Endothelial cell of umbilical vein (primary cell): Measurements from ENCODE around the gene SLC5A11. TPM values are rescaled to one million over a fixed set of nuclear protein-coding genes. Genes with fewer than 3 reads are reported as not detected.

ENCODE experiments used
- BruUV-seq: library from RNA; stranded (reverse); fragments of 400-500 nt; replicated peaks from 2 replicates; lab custom pipeline; 2021; lab: Mats Ljungman, UMichigan
- CTCF ChIA-PET: fragments of 300-600, 350-600 bp; sonication (Branson Sonifier 250); formaldehyde crosslinking; loops from one replicate; lab custom pipeline; 2021; ENCODE audit warnings: antibody characterized with exemption, inconsistent platforms; lab: Charles Lee
- POLR2A ChIA-PET: fragments of 300-600, 350-600 bp; sonication (Branson Sonifier 250); formaldehyde crosslinking; loops from one replicate; lab custom pipeline; 2021; ENCODE audit warnings: antibody characterized with exemption, inconsistent platforms; lab: Charles Lee
- DNase-seq: peaks from one replicate; pipeline ENCODE4 v3.0.0-alpha.2; 2011; ENCODE audit warnings: low read depth, low spot score
- FAIRE-seq: peaks from 2 replicates; lab custom pipeline; 2011; peaks lifted over from hg19 to GRCh38; lab: Jason Lieb, UNC
- H2AFZ ChIP-seq: 2 replicates; pipeline ENCODE4 v1.6.0; 2012; ENCODE audit warnings: low read depth, low read length, control low read depth, inconsistent platforms
- H3K27ac ChIP-seq: 2 replicates; pipeline ENCODE4 v1.5.1; 2011; ENCODE audit warnings: low read depth, mild to moderate bottlenecking, control low read depth, low read length, moderate library complexity; ENCODE audit not compliant: insufficient read depth
- H3K27me3 ChIP-seq, 2 experiments: 2 replicates each; pipeline versions ENCODE4 v1.6.0 to v1.6.1; 2011; ENCODE audit warnings: low read length in 2 of 2, mixed read lengths in 1 of 2; ENCODE audit not compliant: control insufficient read depth in 2 of 2, insufficient read depth in 2 of 2
- H3K36me3 ChIP-seq, 2 experiments: 2 replicates in 1 of 2; 3 replicates in 1 of 2; pipeline ENCODE4 v1.5.1; 2011; ENCODE audit warnings: low read length in 2 of 2, mild to moderate bottlenecking in 1 of 2, moderate library complexity in 1 of 2; ENCODE audit not compliant: control insufficient read depth in 2 of 2, insufficient read depth in 2 of 2; ENCODE audit errors: extremely low read depth in 1 of 2
- H3K4me1 ChIP-seq: 3 replicates; pipeline ENCODE4 v1.5.1; 2011; ENCODE audit warnings: mild to moderate bottlenecking, low read length; ENCODE audit not compliant: control insufficient read depth, insufficient read depth; ENCODE audit errors: extremely low read depth
- H3K4me2 ChIP-seq: 2 replicates; pipeline ENCODE4 v1.6.1; 2011; ENCODE audit warnings: low read length, control low read depth, mixed read lengths; ENCODE audit not compliant: insufficient read depth
- H3K4me3 ChIP-seq, 3 experiments: fragments of 200-600 bp in 1 of 3; sonication (generic), shearing (Covaris generic) in 1 of 3; replicated peaks in 1 of 3; 2 replicates each; pipeline ENCODE4 v1.5.1; 2011 to 2016; ENCODE audit warnings: control low read depth in 3 of 3, low read length in 3 of 3, mild to moderate bottlenecking in 2 of 3, inconsistent platforms in 1 of 3, low read depth in 1 of 3, moderate library complexity in 1 of 3; ENCODE audit not compliant: insufficient read depth in 1 of 3
- H3K79me2 ChIP-seq: 2 replicates; pipeline ENCODE4 v1.6.0; 2012; ENCODE audit warnings: low read length, inconsistent platforms; ENCODE audit not compliant: control insufficient read depth, insufficient read depth
- H3K9ac ChIP-seq: replicated peaks from 2 replicates; pipeline ENCODE3; 2011; ENCODE audit warnings: low read length, control low read depth; ENCODE audit not compliant: insufficient read depth; ENCODE audit errors: extremely low read depth
- H3K9me1 ChIP-seq: replicated peaks from 3 replicates; pipeline ENCODE4 v1.6.0; 2011; ENCODE audit warnings: mild to moderate bottlenecking, low read length; ENCODE audit not compliant: control insufficient read depth, insufficient read depth; ENCODE audit errors: extremely low read depth
- H3K9me3 ChIP-seq: replicated peaks from 2 replicates; pipeline ENCODE4 v1.5.1; 2012; ENCODE audit warnings: low read length, inconsistent platforms; ENCODE audit not compliant: control insufficient read depth, insufficient read depth
- H4K20me1 ChIP-seq: replicated peaks from 2 replicates; pipeline ENCODE3; 2011; ENCODE audit warnings: mild to moderate bottlenecking, low read length; ENCODE audit not compliant: control insufficient read depth, insufficient read depth; ENCODE audit errors: extremely low read depth
- CTCF ChIP-seq, 2 donors: IDR thresholded peaks; 1 replicate in 1 of 2; 2 replicates in 1 of 2; pipeline ENCODE4 v1.5.1; 2011; ENCODE audit warnings: low read length in 2 of 2, mild to moderate bottlenecking in 2 of 2, moderate library complexity in 2 of 2, control low read depth in 1 of 2, inconsistent platforms in 1 of 2, low read depth in 1 of 2; ENCODE audit not compliant: insufficient read depth in 1 of 2; ENCODE audit errors: extremely low read depth in 1 of 2
- EZH2 ChIP-seq: IDR thresholded peaks from 2 replicates; pipeline ENCODE4 v1.6.1; 2012; ENCODE audit warnings: borderline replicate concordance, low read depth, mild to moderate bottlenecking, moderate library complexity, low read length, inconsistent platforms; ENCODE audit not compliant: severe bottlenecking
- FOS ChIP-seq: IDR thresholded peaks from 2 replicates; pipeline ENCODE4 v1.6.1; 2011; ENCODE audit warnings: mild to moderate bottlenecking, low read length, moderate library complexity, borderline replicate concordance; ENCODE audit not compliant: insufficient read depth
- JUN ChIP-seq: IDR thresholded peaks from 2 replicates; pipeline ENCODE4 v1.6.1; 2011; ENCODE audit warnings: borderline replicate concordance, low read depth; ENCODE audit not compliant: insufficient read length, insufficient read depth
- MYC ChIP-seq: IDR thresholded peaks from one replicate; pipeline ENCODE4 v1.6.1; 2011; ENCODE audit warnings: mild to moderate bottlenecking, low read depth, low read length
- POLR2A ChIP-seq: IDR thresholded peaks from 2 replicates; pipeline ENCODE4 v1.6.1; 2012; ENCODE audit warnings: low read depth, mild to moderate bottlenecking, control low read depth, low read length
- POLR2AphosphoS5 ChIP-seq: IDR thresholded peaks from 2 replicates; pipeline ENCODE4 v1.6.1; 2012; ENCODE audit warnings: low read depth, mild to moderate bottlenecking, control low read depth, low read length, moderate library complexity; ENCODE audit not compliant: insufficient read depth
- dilution Hi-C: fragments of 300-500 bp; cut with MboI; formaldehyde crosslinking; loops from one replicate; pipeline ENCODE4 v1.15.0; 2019; ENCODE audit warnings: low sequenced_read_pairs; ENCODE audit not compliant: extremely low pct_ligation_motif_present
- intact Hi-C: fragments of 100-400 bp; cut with micrococcal nuclease; formaldehyde crosslinking; loops from one replicate; pipeline ENCODE4 v1.10.0; 2022
- polyA plus RNA-seq, 4 experiments: library from polyadenylated mRNA; depleted of rRNA in 3 of 4; stranded (reverse) in 3 of 4; unstranded in 1 of 4; fragments of >200 nt; gene quantifications; 2 replicates each; pipeline versions ENCODE4 v1.2.1 to v1.2.3, GENCODE V29; 2011 to 2012; ENCODE audit warnings: missing spikeins in 1 of 4
- total RNA-seq: library from RNA; stranded (reverse); gene quantifications from 2 replicates; pipeline ENCODE4 v1.2.3, GENCODE V29; 2021

SLC5A11 gene
- total and polyA plus RNA-seq, 2 donors (not counting 3 experiments of a cell fraction or from before 2014, with no cell fraction given), result 0.12 TPM; not detected in 1

- no peak overlapping the region for H3K4me3 ChIP-seq
- no peak for FAIRE-seq
- ChIA-PET CTCF (no interaction called here), POLR2A (no interaction called here)
- TF ChIP-seq JUN (no peak), EZH2 (no peak), POLR2AphosphoS5 (no peak), CTCF (IDR thresholded peaks at IDR 0.05; ENCODE audit: extremely low read depth in 1 of 2, insufficient read depth in 1 of 2, low read depth in 1 of 2, low read length in 2 of 2) (no peak), MYC (no peak), POLR2A (no peak), FOS (no peak)
- H2AFZ ChIP-seq, result no peak overlapping the region
- BruUV-seq, result no TSS peak
- H4K20me1 ChIP-seq, result no peaks in the 10 kb centered on the region
- no peaks in the 10 kb centered on the region for H3K4me1 ChIP-seq
- H3K9ac ChIP-seq, result no peak overlapping the region
- no peaks in the 10 kb centered on the region for H3K9me1 ChIP-seq
- H3K4me2 ChIP-seq, result no peak overlapping the region
- no peak for DNase-seq
- H3K79me2 ChIP-seq, result no peaks in the 10 kb centered on the region
- H3K9me3 ChIP-seq, result no peaks in the 10 kb centered on the region
- H3K27me3 ChIP-seq, result no peaks in the 10 kb centered on the region
- H3K27ac ChIP-seq, result no peak overlapping the region
- dilution Hi-C loops, result no loop called here
- peaks cover 20 to 31% of the 10 kb centered on the region in 2 experiments for H3K36me3 ChIP-seq
- intact Hi-C loops, result no loop called here
Measured at GRCh38 chr16:24918641-24919040, 72.9 kb downstream of the SLC5A11 start.
